Stromal cell of bone marrow (primary cell): ENCODE measurements around the gene PRRX2.

Experiments
- DNase-seq: peaks from one replicate; pipeline ENCODE4 v3.0.0-alpha.2; 2012; ENCODE audit warnings: low read depth

The PRRX2 gene

DNA sequence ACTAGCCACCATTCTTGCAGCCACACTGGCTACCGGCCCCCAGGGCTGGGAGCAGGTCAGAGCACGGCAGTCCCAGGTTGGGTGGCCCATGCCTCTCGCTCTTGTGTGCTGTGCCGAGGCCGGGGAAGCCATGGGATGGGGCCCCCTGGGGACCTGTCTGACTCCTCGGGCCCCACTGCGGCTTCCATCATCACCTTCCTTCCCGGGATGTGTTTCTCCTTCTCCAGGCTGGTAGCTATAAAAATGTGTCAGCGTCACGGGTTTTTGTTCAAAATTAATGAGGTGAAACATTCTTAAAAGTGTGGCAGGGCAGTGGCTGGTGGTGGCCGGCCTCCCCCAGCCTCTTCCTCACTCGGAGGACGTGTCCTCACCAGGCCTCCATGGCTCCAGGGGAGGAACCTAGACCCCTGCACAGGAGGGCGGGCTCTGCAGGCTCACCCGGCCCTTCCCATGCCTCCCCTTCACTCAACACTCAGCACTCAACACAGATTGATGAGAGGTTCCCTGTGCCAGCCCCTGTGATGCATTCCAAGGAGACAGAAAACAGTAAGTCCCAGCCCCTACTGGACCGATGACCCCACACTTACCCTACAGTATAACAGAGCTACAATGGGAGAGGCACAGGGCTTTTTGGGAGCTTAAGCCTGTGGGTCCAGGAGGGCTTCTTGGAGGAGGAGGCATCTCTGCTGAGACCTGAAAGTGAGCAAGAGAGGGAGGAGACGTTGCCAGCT, 44.2 kb downstream of the PRRX2 start:
- no peak for DNase-seq

GRCh38 chr9:129710169-129710453, 44.7 kb downstream of the PRRX2 start:
- no peak for DNase-seq

DNA sequence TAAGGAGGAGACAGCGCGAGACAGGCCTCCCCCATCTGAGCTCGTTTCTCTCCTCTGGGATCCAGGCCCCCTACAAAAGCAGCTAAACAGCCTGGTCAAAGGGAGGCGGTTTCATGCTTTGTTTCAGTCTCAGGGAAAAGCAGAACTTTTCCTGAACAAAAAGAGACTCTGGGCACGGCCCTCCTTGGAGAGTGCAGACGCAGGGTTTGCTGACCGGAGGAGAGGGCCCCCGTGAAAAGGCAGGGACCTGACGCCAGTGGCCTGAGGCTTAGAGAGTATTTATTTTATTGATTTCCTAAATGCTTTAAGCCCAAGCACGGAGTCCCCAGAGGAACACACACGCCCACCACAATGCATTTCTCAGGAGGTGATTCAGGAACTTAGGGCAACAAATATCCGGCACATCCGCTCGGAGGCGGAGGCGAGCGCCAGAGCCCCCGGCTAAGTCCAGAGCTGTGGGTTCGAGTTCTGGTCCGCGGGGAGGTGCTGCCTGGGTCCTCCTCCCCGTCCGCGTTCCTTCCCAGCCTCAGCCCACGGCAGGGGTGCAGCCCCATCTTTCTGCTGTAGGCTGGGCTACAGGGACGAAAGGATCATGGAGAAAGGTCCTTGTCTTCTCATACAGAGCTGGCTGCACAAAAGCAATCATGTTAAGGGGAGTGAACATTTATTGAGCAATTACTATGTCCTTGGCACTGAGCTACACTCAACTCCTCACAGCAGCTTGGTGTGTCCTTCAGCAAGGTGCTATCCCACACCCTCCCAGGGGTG, 47.4 kb downstream of the PRRX2 start:
- peak; percentile 89 for DNase-seq

- no peak for DNase-seq
Measured at GRCh38 chr9:129713402-129713679, 47.9 kb downstream of the PRRX2 start.

DNA sequence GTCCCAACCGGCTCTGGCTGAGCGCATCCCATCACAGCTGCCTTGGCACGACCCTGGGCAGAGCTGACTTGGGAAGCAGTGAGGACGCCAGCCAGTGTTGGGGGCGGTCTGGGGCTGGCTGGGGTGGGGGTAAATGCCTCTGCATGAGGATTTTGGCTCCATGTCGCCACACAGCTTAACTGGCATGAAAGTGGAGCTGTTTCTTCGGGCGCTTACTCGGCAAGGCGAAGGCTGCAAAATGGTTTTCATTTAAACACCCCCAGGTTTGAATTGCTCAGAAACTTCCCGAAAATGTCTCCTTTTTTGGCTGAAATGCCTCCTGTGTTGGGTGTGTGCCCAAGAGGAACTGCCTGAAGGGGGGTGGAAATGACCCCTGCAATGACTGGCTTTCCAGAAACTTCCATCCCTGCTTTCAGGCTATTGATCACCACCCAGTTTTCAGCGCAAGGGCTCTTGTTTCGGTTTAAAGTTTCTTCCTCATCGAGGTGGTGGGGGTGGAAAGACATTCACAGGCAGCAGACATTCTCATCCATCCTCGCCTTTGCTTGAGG, 49.1 kb downstream of the PRRX2 start:
- DNase-seq, result peak; percentile 39

DNA sequence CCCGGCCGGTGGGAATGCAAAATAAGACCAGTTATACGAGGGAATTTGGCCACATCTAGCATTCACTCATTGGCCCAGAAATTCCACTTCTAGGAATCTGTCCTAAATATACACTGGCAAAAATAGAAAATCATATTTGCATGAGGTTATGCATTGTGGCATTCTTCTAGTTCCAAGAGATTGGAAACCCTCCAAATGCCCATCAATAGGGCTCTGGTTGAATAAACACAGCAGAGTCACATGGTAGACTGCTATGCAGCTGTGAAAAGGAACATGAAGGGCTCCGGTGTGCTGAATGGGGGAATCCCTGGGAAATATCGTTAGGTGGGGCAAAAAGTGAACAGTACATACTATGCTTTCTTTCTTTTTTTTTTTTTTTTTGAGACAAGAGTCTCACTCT, 50.6 kb downstream of the PRRX2 start:
- peak; percentile 66 for DNase-seq

DNA sequence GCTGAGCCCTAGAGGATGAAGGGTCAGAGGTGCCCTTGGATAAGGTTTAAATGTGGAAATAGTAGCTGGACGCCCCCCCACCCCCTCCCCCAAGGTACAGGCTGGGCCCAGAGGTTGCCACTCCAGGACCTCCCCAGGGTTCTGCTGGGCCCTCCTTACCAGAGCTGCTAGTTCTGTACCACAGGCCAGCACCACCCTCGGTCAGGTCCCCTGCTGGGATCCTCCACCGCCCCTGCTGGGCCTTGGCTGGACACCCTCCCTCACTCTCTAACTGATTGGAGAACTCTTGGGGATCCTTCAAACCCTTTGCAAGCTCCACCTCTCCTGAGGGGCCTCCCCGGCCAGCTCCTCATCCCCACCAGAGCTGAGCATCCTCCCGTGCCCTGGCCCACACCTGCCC, 52.5 kb downstream of the PRRX2 start:
- DNase-seq, result no peak

GRCh38 chr9:129718647-129719046, 53.2 kb downstream of the PRRX2 start:
- DNase-seq, result no peak

GRCh38 chr9:129719135-129719534, 53.7 kb downstream of the PRRX2 start:
- DNase-seq, result no peak

DNA sequence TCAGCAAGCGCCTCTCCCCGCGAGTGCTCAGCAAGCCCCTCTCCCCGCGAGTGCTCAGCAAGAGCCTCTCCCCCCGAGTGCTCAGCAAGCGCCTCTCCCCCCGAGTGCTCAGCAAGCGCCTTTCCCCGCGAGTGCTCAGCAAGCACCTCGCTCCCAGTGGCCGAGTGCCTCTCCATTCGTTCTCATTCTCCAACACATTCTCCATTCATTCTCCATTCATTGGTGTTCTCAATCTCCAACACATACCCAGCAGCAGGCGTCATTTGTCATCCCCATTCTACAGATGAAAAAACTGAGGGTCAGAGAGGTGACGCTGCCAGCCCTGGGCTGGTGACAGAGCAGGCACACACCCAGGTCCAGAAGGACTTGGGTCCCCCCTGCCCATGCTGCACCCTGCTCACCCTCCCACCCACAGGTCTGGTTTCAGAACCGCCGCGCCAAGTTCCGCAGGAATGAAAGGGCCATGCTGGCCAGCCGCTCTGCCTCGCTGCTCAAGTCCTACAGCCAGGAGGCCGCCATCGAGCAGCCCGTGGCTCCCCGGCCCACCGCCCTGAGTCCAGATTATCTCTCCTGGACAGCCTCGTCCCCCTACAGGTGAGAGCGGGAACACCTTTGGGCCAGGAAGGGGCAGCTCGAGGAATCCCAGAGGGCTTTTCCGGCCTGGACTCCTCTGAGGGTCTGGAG, 54.9 kb downstream of the PRRX2 start:
- DNase-seq, result no peak

- no peak for DNase-seq
Measured at GRCh38 chr9:129720865-129721545, 55.6 kb downstream of the PRRX2 start.

DNA sequence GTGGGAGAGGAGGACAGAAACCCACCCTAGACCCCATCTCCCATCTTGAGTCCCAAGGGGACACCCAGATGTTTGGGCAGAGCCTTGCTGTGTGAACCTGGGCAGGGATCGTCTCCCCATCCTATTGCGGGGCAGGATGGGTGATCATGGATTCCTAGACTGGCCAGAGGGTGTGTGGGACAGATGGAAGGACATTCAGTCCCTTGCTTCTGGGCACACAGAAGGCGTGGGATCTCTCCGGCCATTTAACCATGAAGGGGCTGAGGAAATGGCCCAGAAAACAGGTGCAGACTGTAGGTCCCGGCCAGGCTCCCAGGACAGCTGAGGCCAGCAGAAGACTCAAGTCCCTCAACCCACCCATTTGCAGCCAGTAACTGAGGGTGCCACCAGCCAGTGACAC, 57.5 kb downstream of the PRRX2 start:
- DNase-seq, result no peak

GRCh38 chr9:129724456-129725190, 59.2 kb downstream of the PRRX2 start:
- DNase-seq, result no peak

GRCh38 chr9:129725795-129726251, 60.4 kb downstream of the PRRX2 start:
- DNase-seq, result peak; percentile 40

- DNase-seq, result peak; percentile 80
Measured at GRCh38 chr9:129726322-129727160, 61.1 kb downstream of the PRRX2 start.

DNA sequence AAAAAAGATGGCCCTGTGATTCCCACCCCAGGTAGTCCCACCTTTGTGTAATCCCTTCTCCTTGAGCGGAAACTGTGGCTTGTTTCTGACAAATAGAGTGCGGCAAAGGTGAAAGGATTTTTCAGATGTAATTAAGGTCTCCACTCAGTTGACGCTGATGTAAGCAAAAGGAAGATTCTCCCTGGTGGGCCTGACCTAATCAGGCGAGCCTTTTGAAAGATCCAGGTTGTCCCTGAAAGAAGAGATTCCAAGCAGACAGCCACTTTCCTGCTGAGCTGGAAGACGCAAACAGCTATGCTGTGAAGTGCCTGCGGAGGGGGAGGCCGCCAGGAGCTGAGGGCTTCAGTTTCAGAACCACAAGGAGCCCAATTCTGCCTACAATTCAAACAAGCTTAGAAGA, 63.3 kb downstream of the PRRX2 start:
- DNase-seq, result no peak

- DNase-seq, result no peak
Measured at GRCh38 chr9:129731477-129732085, 66.1 kb downstream of the PRRX2 start.

GRCh38 chr9:129732100-129732499, 66.7 kb downstream of the PRRX2 start:
- no peak for DNase-seq

DNA sequence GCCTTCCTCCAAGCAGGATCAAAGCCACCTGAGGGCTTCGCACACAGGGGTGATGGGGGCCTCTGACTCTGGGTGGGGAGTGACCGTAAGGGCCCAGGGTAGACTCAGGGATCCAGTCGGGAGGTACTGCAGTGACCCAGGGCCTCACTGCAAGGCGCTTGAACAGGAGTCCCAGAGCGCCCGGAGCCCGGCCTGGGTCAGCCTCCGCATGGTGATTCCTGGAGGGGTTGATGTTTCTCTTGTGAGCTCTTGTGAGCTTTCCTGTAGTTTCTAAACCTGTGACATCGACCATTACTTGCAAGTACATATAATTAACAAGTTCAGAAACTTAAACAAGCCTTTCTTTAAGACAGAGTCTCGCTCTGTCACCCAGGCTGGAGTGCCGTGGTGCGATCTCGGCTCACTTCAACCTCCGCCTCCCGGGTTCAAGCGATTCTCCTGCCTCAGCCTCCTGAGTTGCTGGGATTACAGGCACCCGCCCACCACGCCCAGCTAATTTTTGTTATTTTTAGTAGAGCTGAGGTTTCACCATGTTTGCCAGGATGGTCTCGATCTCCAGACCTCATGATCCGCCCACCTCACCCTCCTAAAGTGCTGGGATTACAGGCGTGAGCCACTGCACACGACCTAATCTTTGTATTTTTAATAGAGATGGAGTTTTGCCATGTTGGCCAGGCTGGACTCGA, 67.6 kb downstream of the PRRX2 start:
- DNase-seq, result no peak

GRCh38 chr9:129733632-129733953, 68.1 kb downstream of the PRRX2 start:
- no peak for DNase-seq
